Astrocyte (in vitro differentiated cells and primary cell): ENCODE measurements around the gene LGR6.

Experiments used
- EZH2 ChIP-seq: IDR thresholded peaks from 2 replicates; pipeline ENCODE4 v1.6.1; 2012; ENCODE audit warnings: mild to moderate bottlenecking, low read length, inconsistent platforms; ENCODE audit not compliant: insufficient read depth
- TF ChIP-seq, protein P1 (sequence below): IDR thresholded peaks from 2 replicates; pipeline ENCODE4 v1.5.1; 2011; ENCODE audit warnings: low read depth, mild to moderate bottlenecking, inconsistent platforms, low read length, moderate library complexity; ENCODE audit not compliant: insufficient read depth

DNA sequence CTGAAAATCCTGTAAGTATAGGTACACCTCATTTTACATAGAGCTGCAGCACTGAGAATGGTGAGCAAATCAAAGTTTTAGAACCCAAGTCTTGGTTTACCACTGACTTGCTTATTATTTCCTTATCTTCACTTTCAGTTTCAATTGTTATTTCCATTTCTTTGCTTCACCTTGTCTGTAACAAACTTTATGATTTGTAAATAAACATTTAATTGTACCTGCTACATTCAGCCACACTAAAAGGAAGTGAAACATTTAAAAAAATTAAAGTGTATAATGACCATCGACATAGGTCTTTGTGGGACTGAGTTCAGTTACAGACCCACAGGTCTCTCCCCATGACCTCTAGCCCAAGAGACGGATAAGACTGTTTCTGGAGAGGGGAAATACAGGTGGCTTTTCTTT is 34.4 kb downstream of the LGR6 start:
- TF ChIP-seq, protein P1, sequence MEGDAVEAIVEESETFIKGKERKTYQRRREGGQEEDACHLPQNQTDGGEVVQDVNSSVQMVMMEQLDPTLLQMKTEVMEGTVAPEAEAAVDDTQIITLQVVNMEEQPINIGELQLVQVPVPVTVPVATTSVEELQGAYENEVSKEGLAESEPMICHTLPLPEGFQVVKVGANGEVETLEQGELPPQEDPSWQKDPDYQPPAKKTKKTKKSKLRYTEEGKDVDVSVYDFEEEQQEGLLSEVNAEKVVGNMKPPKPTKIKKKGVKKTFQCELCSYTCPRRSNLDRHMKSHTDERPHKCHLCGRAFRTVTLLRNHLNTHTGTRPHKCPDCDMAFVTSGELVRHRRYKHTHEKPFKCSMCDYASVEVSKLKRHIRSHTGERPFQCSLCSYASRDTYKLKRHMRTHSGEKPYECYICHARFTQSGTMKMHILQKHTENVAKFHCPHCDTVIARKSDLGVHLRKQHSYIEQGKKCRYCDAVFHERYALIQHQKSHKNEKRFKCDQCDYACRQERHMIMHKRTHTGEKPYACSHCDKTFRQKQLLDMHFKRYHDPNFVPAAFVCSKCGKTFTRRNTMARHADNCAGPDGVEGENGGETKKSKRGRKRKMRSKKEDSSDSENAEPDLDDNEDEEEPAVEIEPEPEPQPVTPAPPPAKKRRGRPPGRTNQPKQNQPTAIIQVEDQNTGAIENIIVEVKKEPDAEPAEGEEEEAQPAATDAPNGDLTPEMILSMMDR = no peak
- no peak for TF ChIP-seq EZH2
